K562 (cell line): Measurements from ENCODE around the gene PRTFDC1. TPM values are rescaled to one million over a fixed set of nuclear protein-coding genes. Genes with fewer than 3 reads are reported as not detected.
A peak's percentile ranks its signal among the peaks of the same experiment; 100 is the strongest.

ENCODE experiments used
- ATAC-seq: fragments of 200-7000 bp; cut with Tn5 transposase; 3 replicates; pipeline ENCODE4 v1.9.1; 2020; ENCODE audit warnings: moderate library complexity
- BruUV-seq: library from RNA; stranded (reverse); fragments of 400-500 nt; replicated peaks from 2 replicates; lab custom pipeline; 2021; lab: Mats Ljungman, UMichigan
- CTCF ChIA-PET: fragments of 300-600 bp; formaldehyde crosslinking; extraction: SDS; loops from one replicate; lab custom pipeline; 2021; ENCODE audit warnings: low intra/inter-chr PET ratio; lab: Yijun Ruan, JAX
- POLR2A ChIA-PET: fragments of 300-600, 350-650 bp; sonication (Branson Sonifier 250); formaldehyde crosslinking; extraction: SDS; loops from one replicate; lab custom pipeline; 2021; ENCODE audit warnings: antibody characterized with exemption, inconsistent platforms; lab: Yijun Ruan, JAX
- DNase-seq, 4 experiments: peaks; one replicate each; pipeline versions ENCODE4 v3.0.0 to v3.0.0-alpha.2; 2011 to 2018; ENCODE audit warnings: low spot score in 3 of 4, mixed read lengths in 3 of 4; ENCODE audit errors: extremely low read depth in 1 of 4
- FAIRE-seq: peaks from 2 replicates; lab custom pipeline; 2011; peaks lifted over from hg19 to GRCh38; lab: Jason Lieb, UNC
- H2AFZ ChIP-seq: 2 replicates; pipeline ENCODE4 v1.6.0; 2011; ENCODE audit warnings: low read depth, low read length, control low read depth, inconsistent platforms
- H3K27ac ChIP-seq: fragments of 200-600 bp; 3 replicates; pipeline ENCODE4 v1.8.0; 2011; ENCODE audit warnings: low read depth, mild to moderate bottlenecking, control low read depth, inconsistent platforms, low read length, moderate library complexity, mixed read lengths; ENCODE audit errors: extremely low read depth
- H3K27me3 ChIP-seq, 2 experiments: fragments of 300-600 bp in 1 of 2; 2 replicates in 1 of 2; 3 replicates in 1 of 2; pipeline versions ENCODE4 v1.6.0 to v1.8.0; 2011; ENCODE audit warnings: inconsistent platforms in 2 of 2, low read length in 2 of 2, mild to moderate bottlenecking in 1 of 2, mixed read lengths in 1 of 2, moderate library complexity in 1 of 2; ENCODE audit not compliant: control insufficient read depth in 2 of 2, insufficient read depth in 2 of 2
- H3K36me3 ChIP-seq: fragments of 300-600 bp; 3 replicates; pipeline ENCODE4 v1.8.0; 2011; ENCODE audit warnings: mild to moderate bottlenecking, low read length, inconsistent platforms; ENCODE audit not compliant: control insufficient read depth, insufficient read depth
- H3K4me1 ChIP-seq, 2 experiments: fragments of 200-600 bp in 1 of 2; replicated peaks in 1 of 2; 2 replicates in 1 of 2; 3 replicates in 1 of 2; pipeline versions ENCODE4 v1.5.1 to v1.8.0; 2011; ENCODE audit warnings: inconsistent platforms in 2 of 2, low read length in 2 of 2, mild to moderate bottlenecking in 1 of 2, mixed read lengths in 1 of 2, moderate library complexity in 1 of 2; ENCODE audit not compliant: control insufficient read depth in 2 of 2, insufficient read depth in 2 of 2
- H3K4me2 ChIP-seq: 2 replicates; pipeline ENCODE4 v1.6.1; 2011; ENCODE audit warnings: low read length, control low read depth, inconsistent platforms, mixed read lengths; ENCODE audit not compliant: insufficient read depth
- H3K4me3 ChIP-seq: fragments of 200-600 bp; sonication (generic), shearing (Covaris generic); 2 replicates; pipeline ENCODE4 v1.5.1; 2016; ENCODE audit warnings: control low read depth, inconsistent platforms
- H3K79me2 ChIP-seq: fragments of 200-600 bp; 3 replicates; pipeline ENCODE4 v1.8.0; 2011; ENCODE audit warnings: low read length, inconsistent platforms; ENCODE audit not compliant: control insufficient read depth, insufficient read depth
- H3K9ac ChIP-seq, 2 experiments: 2 replicates each; pipeline versions ENCODE4 v1.6.0 to v1.6.1; 2011; ENCODE audit warnings: low read depth in 2 of 2, low read length in 2 of 2, control low read depth in 1 of 2, inconsistent platforms in 1 of 2, mild to moderate bottlenecking in 1 of 2, mixed read lengths in 1 of 2; ENCODE audit not compliant: insufficient read depth in 1 of 2
- H3K9me1 ChIP-seq: one replicate; pipeline ENCODE4 v1.6.0; 2011; ENCODE audit warnings: inconsistent platforms, mild to moderate bottlenecking, low read length, moderate library complexity; ENCODE audit not compliant: control insufficient read depth, insufficient read depth
- H3K9me3 ChIP-seq: replicated peaks from 2 replicates; pipeline ENCODE4 v1.5.1; 2011; ENCODE audit warnings: low read depth, low read length, inconsistent platforms; ENCODE audit not compliant: control insufficient read depth, insufficient read depth
- H4K20me1 ChIP-seq: replicated peaks from 2 replicates; pipeline ENCODE4 v1.6.1; 2011; ENCODE audit warnings: low read length, inconsistent platforms, mixed read lengths; ENCODE audit not compliant: control insufficient read depth, insufficient read depth
- CAMTA2 ChIP-seq: fragments of 250-450 bp; sonication (Bioruptor Pico); conservative IDR thresholded peaks from 2 replicates; pipeline ENCODE4 v1.5.1; 2022
- CCNT2 ChIP-seq: IDR thresholded peaks from 2 replicates; pipeline ENCODE4 v1.6.1; 2011; ENCODE audit warnings: borderline replicate concordance, low read depth, mild to moderate bottlenecking, moderate library complexity, mixed read lengths, low read length; ENCODE audit not compliant: insufficient read length; ENCODE audit errors: extremely low read depth
- GABPB2 ChIP-seq: fragments of 250-450 bp; sonication (Bioruptor Pico); conservative IDR thresholded peaks from 2 replicates; pipeline ENCODE4 v1.5.1; 2021; ENCODE audit warnings: mild to moderate bottlenecking
- KLF1 ChIP-seq: fragments of 450-650 bp; IDR thresholded peaks from 2 replicates; pipeline ENCODE4 v1.6.1; 2016; ENCODE audit warnings: missing genetic modification characterization, missing compliant biosample characterization
- MEF2A ChIP-seq: IDR thresholded peaks from 2 replicates; pipeline ENCODE4 v1.6.1; 2011; ENCODE audit warnings: low read depth, mild to moderate bottlenecking, low read length, moderate library complexity; ENCODE audit not compliant: control insufficient read depth
- POLR2B ChIP-seq: fragments of 450-650 bp; IDR thresholded peaks from 2 replicates; pipeline ENCODE4 v1.6.1; 2018; ENCODE audit warnings: low read depth; ENCODE audit not compliant: partially characterized antibody
- RFX7 ChIP-seq: fragments of 250-450 bp; sonication (Bioruptor Pico); IDR thresholded peaks from 2 replicates; pipeline ENCODE4 v1.5.1; 2021; ENCODE audit warnings: mild to moderate bottlenecking
- SNRNP70 ChIP-seq: fragments of 200-400 bp; formaldehyde crosslinking; optimal IDR thresholded peaks from 2 replicates; pipeline ENCODE3; 2017; ENCODE audit warnings: low read depth, low read length
- ZNF280B ChIP-seq: fragments of 250-450 bp; sonication (Bioruptor Pico); IDR thresholded peaks from 2 replicates; pipeline ENCODE4 v1.5.1; 2021; ENCODE audit warnings: mild to moderate bottlenecking
- ZNF707 ChIP-seq: fragments of 250-450 bp; sonication (Bioruptor Pico); conservative IDR thresholded peaks from 2 replicates; pipeline ENCODE4 v1.8.0; 2022; ENCODE audit warnings: inconsistent platforms, mild to moderate bottlenecking, moderate library complexity
- WGBS: fragments of 100-300 bp; shearing (Covaris generic); methylation state at CpG from one replicate; pipeline ENCODE4 v1.1.6; 2016; ENCODE audit warnings: low coverage, mixed read lengths; ENCODE audit not compliant: insufficient coverage; ENCODE audit errors: missing lambda C conversion rate; 5-methylcytosine and 5-hydroxymethylcytosine counted together
- in situ Hi-C: fragments of 300-500 bp; cut with MboI; formaldehyde crosslinking; loops from 4 replicates; pipeline ENCODE4 v1.15.0; 2018; ENCODE audit warnings: inconsistent platforms, mixed read lengths
- intact Hi-C: fragments of 100-400 bp; cut with micrococcal nuclease; formaldehyde crosslinking; loops from 2 replicates; pipeline ENCODE4 v1.14.2; 2022
- polyA plus RNA-seq, 8 experiments: library from polyadenylated mRNA; depleted of rRNA in 4 of 8; stranded (reverse) in 5 of 8; unstranded in 3 of 8; fragments of >200 nt; fragmentation: Nextera tagmentation in 2 of 8; fragmentation: Illumina TruSeq in 1 of 8; extraction: Ambion mirVana in 2 of 8; extraction: Trizol in 1 of 8; gene quantifications; 2 replicates each; pipeline versions ENCODE4 v1.2.1 to v1.2.3, GENCODE V29; 2011 to 2014; ENCODE audit warnings: inconsistent platforms in 1 of 8, missing spikeins in 1 of 8
- total RNA-seq, 7 experiments: library from RNA; depleted of rRNA in 6 of 7; stranded (reverse); fragments of >200 nt in 6 of 7; fragmentation: Illumina TruSeq in 2 of 7; extraction: Trizol in 2 of 7; gene quantifications; 2 replicates each; pipeline versions ENCODE4 v1.2.1 to v1.2.3, GENCODE V29; 2011 to 2021; ENCODE audit warnings: low replicate concordance in 1 of 7
- TF ChIP-seq, protein P1 (sequence below): fragments of 250-450 bp; sonication (Bioruptor Pico); IDR thresholded peaks from 2 replicates; pipeline ENCODE4 v1.8.0; 2021; ENCODE audit warnings: mild to moderate bottlenecking, moderate library complexity

Gene PRTFDC1
- total and polyA plus RNA-seq, 9 of the 15 experiments (the other 6 are each of a cell fraction or from before 2014, with no cell fraction given), result 7.0 to 27.6 (median 10.0) TPM

DNA sequence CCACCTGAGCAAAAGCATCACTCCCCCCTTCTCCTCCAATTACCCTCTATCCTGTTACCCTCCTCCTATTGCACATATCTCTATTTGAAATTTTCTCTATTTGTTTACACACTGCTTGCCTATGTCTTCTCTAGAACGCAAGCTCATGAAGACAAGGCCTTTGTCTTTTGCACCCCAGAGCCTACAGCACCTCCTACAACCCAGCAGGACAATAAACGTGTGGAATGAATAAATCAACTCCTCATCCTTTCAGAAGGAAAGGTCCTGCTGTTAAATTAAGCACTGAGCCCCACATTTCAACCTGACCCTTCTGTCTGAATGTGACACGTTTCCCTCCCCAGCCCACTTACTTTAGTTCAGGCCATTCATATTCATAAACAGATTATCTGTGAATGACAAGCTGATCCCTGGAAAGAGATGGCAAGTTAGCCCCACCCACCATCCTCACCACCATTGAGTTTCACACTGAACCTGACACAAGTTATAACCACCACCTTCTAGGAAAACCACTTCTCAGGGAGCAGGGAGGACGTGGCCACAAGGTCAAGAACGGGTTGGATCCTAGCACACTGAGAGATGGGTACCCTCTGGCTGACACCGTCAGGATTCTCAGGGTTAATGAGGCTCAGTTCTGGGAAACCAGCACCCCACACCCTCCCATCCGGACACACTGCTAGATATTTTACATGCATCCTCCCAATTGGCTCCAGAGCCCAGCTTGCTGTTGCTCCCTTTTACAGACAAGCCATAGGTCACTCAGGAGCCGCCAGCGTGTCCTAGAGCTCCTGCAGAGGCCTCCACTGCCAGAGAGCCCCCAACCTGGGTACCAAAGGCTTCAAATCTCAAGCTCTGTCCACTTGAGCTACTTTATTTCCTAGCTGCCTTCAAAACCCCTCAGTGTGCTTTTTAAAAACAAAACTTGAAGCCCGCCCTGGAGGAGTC is 934 bp downstream of the PRTFDC1 start:
- Histone ChIP-seq H3K27ac (peak overlapping the region; percentile 85), H3K9me3 (no peaks in the 10 kb centered on the region), H4K20me1 (no peaks in the 10 kb centered on the region), H3K79me2 (peaks cover 6% of the 10 kb centered on the region; the same call in 2 of the 3 replicates), H3K27me3 (no peaks in the 10 kb centered on the region), H3K9me1 (no peaks in the 10 kb centered on the region), H3K4me3 (peak overlapping the region; percentile 52), H3K4me2 (peak overlapping the region; percentile 84), H2AFZ (peak overlapping the region; percentile 95), H3K9ac (peak overlapping the region; percentile 86 to 95), H3K4me1 (peaks cover 18 to 21% of the 10 kb centered on the region in 2 experiments; a peak in 4 of 5 replicates), H3K36me3 (no peaks in the 10 kb centered on the region)
- no TSS peak for BruUV-seq
- peak; percentile 82 for FAIRE-seq
- DNase-seq, result peak in 3 of 4 experiments; percentile 25 to 90 (median 83)
- POLR2A ChIA-PET, result interaction anchor here (0.6 to 2.3 kb wide), 9 partner anchors 9 to 255 kb away, joined by 3 to 15 read pairs (median 4); partner anchors contain the start of genes ENKUR and THNSL1
- 11% methylated on average over 9 of the region's 10 CpGs for WGBS
- intact Hi-C loops, result loop anchor here (2.0 to 5.0 kb wide), 6 partner anchors 36 to 309 kb away; partner anchors contain the start of genes ENKUR and THNSL1
- in situ Hi-C loops, result loop anchor here (10.0 kb wide), 1 partner anchor 307 kb away; no protein-coding TSS in a partner anchor
- CTCF ChIA-PET, result no interaction called here
- peak; percentile 86 for ATAC-seq
- TF ChIP-seq RFX7 (CRISPR knock-in tag) (no peak), KLF1 (no peak), POLR2B (peak; percentile 75), CAMTA2 (no peak), ZNF707 (CRISPR knock-in tag) (no peak), GABPB2 (no peak), SNRNP70 (no peak), MEF2A (no peak), CCNT2 (no peak), ZNF280B (CRISPR knock-in tag) (no peak)
- TF ChIP-seq, protein P1, sequence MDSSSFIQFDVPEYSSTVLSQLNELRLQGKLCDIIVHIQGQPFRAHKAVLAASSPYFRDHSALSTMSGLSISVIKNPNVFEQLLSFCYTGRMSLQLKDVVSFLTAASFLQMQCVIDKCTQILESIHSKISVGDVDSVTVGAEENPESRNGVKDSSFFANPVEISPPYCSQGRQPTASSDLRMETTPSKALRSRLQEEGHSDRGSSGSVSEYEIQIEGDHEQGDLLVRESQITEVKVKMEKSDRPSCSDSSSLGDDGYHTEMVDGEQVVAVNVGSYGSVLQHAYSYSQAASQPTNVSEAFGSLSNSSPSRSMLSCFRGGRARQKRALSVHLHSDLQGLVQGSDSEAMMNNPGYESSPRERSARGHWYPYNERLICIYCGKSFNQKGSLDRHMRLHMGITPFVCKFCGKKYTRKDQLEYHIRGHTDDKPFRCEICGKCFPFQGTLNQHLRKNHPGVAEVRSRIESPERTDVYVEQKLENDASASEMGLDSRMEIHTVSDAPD, result no peak
